Natural killer cell (primary cell): ENCODE data around the gene TDG. TPM values are rescaled to one million over a fixed set of nuclear protein-coding genes. Genes with fewer than 3 reads are reported as not detected.

Experiments used
- ATAC-seq, 3 donors: fragments of 150-1000 bp in 2 of 3; fragments of 200-7000 bp in 1 of 3; cut with Tn5 transposase; 1 replicate in 1 of 3; 2 replicates in 2 of 3; pipeline ENCODE4 v1.10.0; 2021; ENCODE audit warnings: mild to moderate bottlenecking in 2 of 3, moderate library complexity in 2 of 3
- DNase-seq, 2 donors: peaks; one replicate each; pipeline versions ENCODE4 v3.0.0 to v3.0.0-alpha.2; 2013 to 2021; ENCODE audit warnings: mixed read lengths in 1 of 2
- H3K27ac ChIP-seq: one replicate; pipeline ENCODE4 v1.5.1; 2013; ENCODE audit warnings: mild to moderate bottlenecking, low read length
- H3K27me3 ChIP-seq: one replicate; pipeline ENCODE4 v1.6.1; 2013; ENCODE audit warnings: low read length; ENCODE audit not compliant: control insufficient read depth, insufficient read depth
- H3K36me3 ChIP-seq: one replicate; pipeline ENCODE4 v1.6.1; 2013; ENCODE audit warnings: low read length; ENCODE audit not compliant: control insufficient read depth, insufficient read depth
- H3K4me1 ChIP-seq: one replicate; pipeline ENCODE4 v1.6.1; 2013; ENCODE audit warnings: low read length; ENCODE audit not compliant: control insufficient read depth, insufficient read depth
- H3K4me3 ChIP-seq: one replicate; pipeline ENCODE4 v1.5.1; 2013; ENCODE audit warnings: low read length
- H3K9me3 ChIP-seq: one replicate; pipeline ENCODE4 v1.6.1; 2013; ENCODE audit warnings: low read length; ENCODE audit not compliant: control insufficient read depth, insufficient read depth
- H3K27ac Mint-ChIP-seq, 2 donors: one replicate each; pipeline ENCODE4 v1.8.0; 2022; ENCODE audit warnings: mild to moderate bottlenecking in 2 of 2, mixed read lengths in 2 of 2, moderate library complexity in 1 of 2
- H3K27me3 Mint-ChIP-seq, 2 donors: one replicate each; pipeline ENCODE4 v1.8.0; 2022; ENCODE audit warnings: low read depth in 2 of 2, mixed read lengths in 2 of 2
- H3K36me3 Mint-ChIP-seq: one replicate; pipeline ENCODE4 v1.8.0; 2022; ENCODE audit warnings: mixed read lengths
- H3K4me1 Mint-ChIP-seq, 2 donors: one replicate each; pipeline ENCODE4 v1.8.0; 2022; ENCODE audit warnings: mixed read lengths in 2 of 2
- H3K4me3 Mint-ChIP-seq: one replicate; pipeline ENCODE4 v1.8.0; 2022; ENCODE audit warnings: mild to moderate bottlenecking, moderate library complexity, mixed read lengths
- H3K9me3 Mint-ChIP-seq, 2 donors: one replicate each; pipeline ENCODE4 v1.8.0; 2022; ENCODE audit warnings: mixed read lengths in 2 of 2
- WGBS: methylation state at CpG from one replicate; pipeline ENCODE4 v1.1.7; 2013; ENCODE audit warnings: missing lambda C conversion rate; ENCODE audit not compliant: insufficient coverage; 5-methylcytosine and 5-hydroxymethylcytosine counted together
- intact Hi-C: fragments of 100-400 bp; cut with micrococcal nuclease; formaldehyde crosslinking; loops from one replicate; pipeline ENCODE4 v1.14.2; 2022
- total RNA-seq, 4 donors: library from RNA; stranded (reverse); fragments of 120-200 nt in 1 of 4; gene quantifications; one replicate each; pipeline versions ENCODE4 v1.2.3 to v1.2.4, GENCODE V29; 2013 to 2022
- TF ChIP-seq, protein P1 (sequence below): fragments of 200-600 bp; IDR thresholded peaks from one replicate; pipeline ENCODE4 v1.8.0; 2022; ENCODE audit warnings: antibody characterized with exemption

The TDG gene
- total RNA-seq, 3 donors from 2014 or later (not counting 1 experiment from before 2014, with no cell fraction given) = 28.2 to 28.7 (median 28.7) TPM

DNA sequence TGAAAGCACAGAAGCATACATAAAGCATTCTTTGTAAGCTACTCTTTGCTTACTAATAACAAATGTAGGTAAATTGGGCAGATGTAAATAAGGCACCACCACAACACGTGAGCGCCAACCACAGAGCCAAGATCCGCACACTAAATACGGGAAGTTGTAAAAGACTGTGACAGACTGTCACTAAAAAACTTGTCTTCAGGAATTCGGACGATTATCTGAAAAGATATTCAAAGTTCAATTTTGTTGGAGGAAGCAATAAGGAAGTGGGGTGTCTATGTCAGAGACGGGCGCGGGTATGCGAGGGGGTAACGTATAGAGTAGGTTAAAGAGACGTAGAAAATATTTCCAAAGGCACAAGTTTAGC lies 37.0 kb upstream of the TDG start:
- Mint-ChIP-seq H3K27ac (peak overlapping the region; percentile 100), H3K36me3 (no peaks in the 10 kb centered on the region), H3K27me3 (peaks cover 0 to 3% of the 10 kb centered on the region in 2 donors), H3K4me1 (peaks cover 46 to 51% of the 10 kb centered on the region in 2 donors), H3K4me3 (peak overlapping the region; percentile 98), H3K9me3 (no peaks in the 10 kb centered on the region)
- under 1% methylated on average over 10 of the region's 12 CpGs for WGBS
- H3K36me3 ChIP-seq = peaks cover 17% of the 10 kb centered on the region
- ATAC-seq = peak in 1 of 3 donors; percentile 2
- peaks cover 26% of the 10 kb centered on the region for H3K4me1 ChIP-seq
- DNase-seq = peak; percentile 31 to 81
- TF ChIP-seq, protein P1, sequence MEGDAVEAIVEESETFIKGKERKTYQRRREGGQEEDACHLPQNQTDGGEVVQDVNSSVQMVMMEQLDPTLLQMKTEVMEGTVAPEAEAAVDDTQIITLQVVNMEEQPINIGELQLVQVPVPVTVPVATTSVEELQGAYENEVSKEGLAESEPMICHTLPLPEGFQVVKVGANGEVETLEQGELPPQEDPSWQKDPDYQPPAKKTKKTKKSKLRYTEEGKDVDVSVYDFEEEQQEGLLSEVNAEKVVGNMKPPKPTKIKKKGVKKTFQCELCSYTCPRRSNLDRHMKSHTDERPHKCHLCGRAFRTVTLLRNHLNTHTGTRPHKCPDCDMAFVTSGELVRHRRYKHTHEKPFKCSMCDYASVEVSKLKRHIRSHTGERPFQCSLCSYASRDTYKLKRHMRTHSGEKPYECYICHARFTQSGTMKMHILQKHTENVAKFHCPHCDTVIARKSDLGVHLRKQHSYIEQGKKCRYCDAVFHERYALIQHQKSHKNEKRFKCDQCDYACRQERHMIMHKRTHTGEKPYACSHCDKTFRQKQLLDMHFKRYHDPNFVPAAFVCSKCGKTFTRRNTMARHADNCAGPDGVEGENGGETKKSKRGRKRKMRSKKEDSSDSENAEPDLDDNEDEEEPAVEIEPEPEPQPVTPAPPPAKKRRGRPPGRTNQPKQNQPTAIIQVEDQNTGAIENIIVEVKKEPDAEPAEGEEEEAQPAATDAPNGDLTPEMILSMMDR = no peak
- H3K27me3 ChIP-seq = no peaks in the 10 kb centered on the region
- H3K4me3 ChIP-seq = peak overlapping the region; percentile 74
- peak overlapping the region; percentile 99 for H3K27ac ChIP-seq
- intact Hi-C loops = no loop called here
- H3K9me3 ChIP-seq = no peaks in the 10 kb centered on the region

DNA sequence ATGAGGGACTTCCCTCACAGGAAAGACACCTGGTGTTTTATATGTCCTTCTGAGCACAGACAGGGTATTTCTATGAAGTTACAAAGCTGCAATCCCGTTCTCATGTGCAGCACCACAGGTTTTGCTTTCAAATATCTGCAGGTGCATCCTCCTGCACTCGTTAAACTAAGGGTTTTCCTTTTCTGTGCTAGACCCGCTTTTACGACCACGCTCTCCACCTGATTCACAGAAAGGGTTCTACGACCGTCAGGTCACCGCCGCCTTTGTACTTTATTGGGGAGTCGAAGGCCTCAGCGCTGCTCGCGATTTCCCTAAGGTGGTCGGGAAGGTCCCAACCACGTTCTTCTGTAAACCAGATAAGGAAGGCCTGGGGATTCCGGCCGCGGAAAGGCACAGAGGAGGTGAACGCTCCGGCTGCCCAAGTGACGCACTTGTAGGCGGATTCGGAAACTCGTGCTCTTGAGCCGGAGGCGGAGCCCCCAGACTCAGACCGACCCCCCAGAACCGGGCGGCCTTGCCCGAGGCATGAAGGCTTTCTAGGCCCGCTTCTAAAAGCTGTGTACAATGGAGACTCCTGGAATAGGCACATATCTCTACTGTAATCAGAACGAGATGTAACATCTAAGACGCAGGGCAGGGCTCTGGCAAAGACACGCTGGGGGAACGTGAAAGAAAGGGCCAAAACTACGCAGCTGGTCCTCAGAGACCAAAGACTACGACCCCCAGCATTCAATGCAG lies 36.5 kb upstream of the TDG start:
- Mint-ChIP-seq H3K4me1 (peaks cover 48 to 54% of the 10 kb centered on the region in 2 donors), H3K9me3 (no peaks in the 10 kb centered on the region), H3K27ac (peak overlapping the region; percentile 100), H3K4me3 (peak overlapping the region; percentile 98), H3K27me3 (peaks cover 0 to 3% of the 10 kb centered on the region in 2 donors), H3K36me3 (peaks cover 3% of the 10 kb centered on the region)
- DNase-seq (peak; percentile 79 to 95), ATAC-seq (peak; percentile 54 to 69 (median 64))
- Histone ChIP-seq H3K4me3 (peak overlapping the region; percentile 74), H3K27me3 (no peaks in the 10 kb centered on the region), H3K4me1 (peaks cover 26% of the 10 kb centered on the region), H3K36me3 (peaks cover 22% of the 10 kb centered on the region), H3K9me3 (no peaks in the 10 kb centered on the region), H3K27ac (peak overlapping the region; percentile 99)
- TF ChIP-seq, protein P1 = no peak
- intact Hi-C loops = no loop called here
- under 1% methylated on average over 37 of the region's 37 CpGs for WGBS

DNA sequence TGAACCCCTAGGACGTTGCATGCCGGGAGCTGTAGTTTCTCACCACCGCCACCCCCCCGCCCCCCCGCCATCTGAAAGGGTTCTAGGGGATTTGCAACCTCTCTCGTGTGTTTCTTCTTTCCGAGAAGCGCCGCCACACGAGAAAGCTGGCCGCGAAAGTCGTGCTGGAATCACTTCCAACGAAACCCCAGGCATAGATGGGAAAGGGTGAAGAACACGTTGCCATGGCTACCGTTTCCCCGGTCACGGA lies 36.0 kb upstream of the TDG start:
- Mint-ChIP-seq H3K9me3 (no peaks in the 10 kb centered on the region), H3K36me3 (peaks cover 6% of the 10 kb centered on the region), H3K27me3 (peaks cover 0 to 3% of the 10 kb centered on the region in 2 donors), H3K4me3 (peak overlapping the region; percentile 98), H3K4me1 (peaks cover 51 to 57% of the 10 kb centered on the region in 2 donors), H3K27ac (peak overlapping the region; percentile 100)
- Histone ChIP-seq H3K4me3 (peak overlapping the region; percentile 74), H3K27me3 (no peaks in the 10 kb centered on the region), H3K27ac (peak overlapping the region; percentile 99), H3K36me3 (peaks cover 25% of the 10 kb centered on the region), H3K4me1 (peaks cover 26% of the 10 kb centered on the region), H3K9me3 (no peaks in the 10 kb centered on the region)
- DNase-seq (no peak), ATAC-seq (no peak)
- TF ChIP-seq, protein P1 = no peak
- under 1% methylated on average over 16 of the region's 18 CpGs for WGBS
- intact Hi-C loops = loop anchor here (1.0 to 2.0 kb wide), 4 partner anchors 28 to 357 kb away; partner anchors contain the start of genes NFYB and TDG
